DND-41 (cell line): ENCODE data around the gene LAMB4.
"Not testable (repeated sequence)": the region's sequence is repeated elsewhere in the genome, so short reads cannot be mapped to it uniquely, and the experiment has no call there.

Source experiments
- CTCF ChIP-seq: IDR thresholded peaks from 2 replicates; pipeline ENCODE4 v1.5.1; 2012; ENCODE audit warnings: borderline replicate concordance, low read length, moderate library complexity, mild to moderate bottlenecking; ENCODE audit not compliant: poor library complexity, severe bottlenecking; ENCODE audit errors: extremely low read depth
- EZH2 ChIP-seq: IDR thresholded peaks from 3 replicates; pipeline ENCODE4 v1.6.1; 2012; ENCODE audit warnings: borderline replicate concordance, low read depth, mild to moderate bottlenecking, moderate library complexity, low read length, inconsistent platforms; ENCODE audit not compliant: severe bottlenecking

GRCh38 chr7:108033309-108033708, 96.9 kb downstream of the LAMB4 start:
- TF ChIP-seq CTCF, EZH2: not testable (repeated sequence)
